Measurements from ENCODE around the gene GTPBP6. TPM values are rescaled to one million over a fixed set of nuclear protein-coding genes. Genes with fewer than 3 reads are reported as not detected.

GTPBP6 gene
- polyA plus RNA-seq, 1 of the 3 experiments (the other 2 are of a cell fraction) = 47.3 TPM

GRCh38 chrX:287670-288069 is 30.9 kb downstream of the GTPBP6 start:
- DNase-seq = no peak
- Histone ChIP-seq H4K20me1 (ENCODE audit: insufficient read depth) (no peaks in the 10 kb centered on the region), H3K4me1 (ENCODE audit: control insufficient read depth in 1 of 2, insufficient read depth in 2 of 2, low read depth in 1 of 2, low read length in 1 of 2) (no peaks in the 10 kb centered on the region), H3K9ac (no peak overlapping the region), H2AFZ (ENCODE audit: low read depth) (no peak overlapping the region), H3K27me3 (ENCODE audit: insufficient read depth) (no peaks in the 10 kb centered on the region), H3K9me2 (no peaks in the 10 kb centered on the region), H3K4me3 (ENCODE audit: low read depth in 2 of 2, low read length in 1 of 2) (no peak overlapping the region), H3K79me2 (ENCODE audit: insufficient read depth) (peaks cover 6% of the 10 kb centered on the region; the same call in 1 of the 2 replicates), H3K36me3 (replicated peaks in 1 of 2; ENCODE audit: control insufficient read depth in 1 of 2, insufficient read depth in 2 of 2, low read length in 1 of 2) (peaks cover 3 to 17% of the 10 kb centered on the region in 2 experiments), H3K4me2 (no peak overlapping the region), H3K27ac (ENCODE audit: low read depth in 2 of 2, low read length in 1 of 2) (no peak overlapping the region), H3F3A (replicated peaks; ENCODE audit: insufficient read depth) (peaks cover 9% of the 10 kb centered on the region), H3K9me3 (no peaks in the 10 kb centered on the region)
- ChIA-PET POLR2A (no interaction called here), CTCF (no interaction called here)
- TF ChIP-seq FOXM1 (IDR thresholded peaks at IDR 0.05; ENCODE audit: low read depth) = no peak
- TF ChIP-seq RFX5 (IDR thresholded peaks at IDR 0.05; ENCODE audit: low read length) = no peak
- no peak for TF ChIP-seq CHD2 (IDR thresholded peaks at IDR 0.05; ENCODE audit: low read length, partially characterized antibody)
- no peak for TF ChIP-seq RAD21 (IDR thresholded peaks at IDR 0.05; ENCODE audit: low read length)
- no peak for TF ChIP-seq EP300 (IDR thresholded peaks at IDR 0.05; ENCODE audit: borderline replicate concordance in 1 of 2, low read depth in 1 of 2, low read length in 1 of 2)
- TF ChIP-seq GABPA (IDR thresholded peaks at IDR 0.05; ENCODE audit: low read depth) = no peak
- TF ChIP-seq FOSL2 (IDR thresholded peaks at IDR 0.05; ENCODE audit: borderline replicate concordance, low read depth) = no peak
- TF ChIP-seq RCOR1 (IDR thresholded peaks at IDR 0.05; ENCODE audit: low read length) = no peak
- TF ChIP-seq GATA2 (CRISPR knock-in tag; IDR thresholded peaks at IDR 0.05) = no peak
- no peak for TF ChIP-seq RXRA (IDR thresholded peaks at IDR 0.05; ENCODE audit: borderline replicate concordance, low read depth)
- TF ChIP-seq MEF2A (IDR thresholded peaks at IDR 0.05; ENCODE audit: borderline replicate concordance, low read depth) = no peak
- WGBS (ENCODE audit: low lambda C conversion rate) = 91% methylated on average over 7 of the region's 7 CpGs

GRCh38 chrX:285076-285677 is 33.4 kb downstream of the GTPBP6 start:
- Histone ChIP-seq H3K9me3 (no peaks in the 10 kb centered on the region), H3K79me2 (ENCODE audit: insufficient read depth) (peaks cover 11% of the 10 kb centered on the region; the same call in 1 of the 2 replicates), H3K27ac (ENCODE audit: low read depth in 2 of 2, low read length in 1 of 2) (no peak overlapping the region), H3K36me3 (replicated peaks in 1 of 2; ENCODE audit: control insufficient read depth in 1 of 2, insufficient read depth in 2 of 2, low read length in 1 of 2) (peaks cover 3 to 11% of the 10 kb centered on the region in 2 experiments), H3K4me2 (no peak overlapping the region), H3K9me2 (no peaks in the 10 kb centered on the region), H2AFZ (ENCODE audit: low read depth) (no peak overlapping the region), H3K27me3 (ENCODE audit: insufficient read depth) (no peaks in the 10 kb centered on the region), H3K9ac (no peak overlapping the region), H3F3A (replicated peaks; ENCODE audit: insufficient read depth) (peaks cover 14% of the 10 kb centered on the region), H3K4me3 (ENCODE audit: low read depth in 2 of 2, low read length in 1 of 2) (no peak overlapping the region), H4K20me1 (ENCODE audit: insufficient read depth) (no peaks in the 10 kb centered on the region), H3K4me1 (ENCODE audit: control insufficient read depth in 1 of 2, insufficient read depth in 2 of 2, low read depth in 1 of 2, low read length in 1 of 2) (peaks cover 0 to 5% of the 10 kb centered on the region in 2 experiments; a peak in 2 of 4 replicates)
- WGBS (ENCODE audit: low lambda C conversion rate) = 93% methylated on average over 13 of the region's 13 CpGs
- no peak for DNase-seq
- ChIA-PET CTCF (no interaction called here), POLR2A (no interaction called here)
- no peak for TF ChIP-seq SIN3A (IDR thresholded peaks at IDR 0.05; ENCODE audit: borderline replicate concordance, low read depth, low read length)
- TF ChIP-seq JUND (IDR thresholded peaks at IDR 0.05) = no peak
- no peak for TF ChIP-seq SMC3 (IDR thresholded peaks at IDR 0.05; ENCODE audit: low read depth, low read length)
- TF ChIP-seq, protein P1, sequence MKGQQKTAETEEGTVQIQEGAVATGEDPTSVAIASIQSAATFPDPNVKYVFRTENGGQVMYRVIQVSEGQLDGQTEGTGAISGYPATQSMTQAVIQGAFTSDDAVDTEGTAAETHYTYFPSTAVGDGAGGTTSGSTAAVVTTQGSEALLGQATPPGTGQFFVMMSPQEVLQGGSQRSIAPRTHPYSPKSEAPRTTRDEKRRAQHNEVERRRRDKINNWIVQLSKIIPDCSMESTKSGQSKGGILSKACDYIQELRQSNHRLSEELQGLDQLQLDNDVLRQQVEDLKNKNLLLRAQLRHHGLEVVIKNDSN (IDR thresholded peaks at IDR 0.05; ENCODE audit: borderline replicate concordance, low read depth) = no peak
- TF ChIP-seq TEAD4 (IDR thresholded peaks at IDR 0.05; ENCODE audit: borderline replicate concordance, insufficient read depth) = no peak
- no peak for TF ChIP-seq TAF1 (IDR thresholded peaks at IDR 0.05; ENCODE audit: borderline replicate concordance, low read depth, low read length)
- TF ChIP-seq CHD2 (IDR thresholded peaks at IDR 0.05; ENCODE audit: low read length, partially characterized antibody) = no peak
- no peak for TF ChIP-seq EZH2phosphoT487 (IDR thresholded peaks at IDR 0.05; ENCODE audit: borderline replicate concordance, low read depth)
- no peak for TF ChIP-seq GATA2 (CRISPR knock-in tag; IDR thresholded peaks at IDR 0.05)
- no peak for TF ChIP-seq NFIC (IDR thresholded peaks at IDR 0.05; ENCODE audit: borderline replicate concordance)
- no peak for TF ChIP-seq RFX5 (IDR thresholded peaks at IDR 0.05; ENCODE audit: low read length)
- no peak for TF ChIP-seq FOXJ3 (CRISPR knock-in tag; IDR thresholded peaks at IDR 0.05)
- TF ChIP-seq RCOR1 (IDR thresholded peaks at IDR 0.05; ENCODE audit: low read length) = no peak
- TF ChIP-seq ELF1 (IDR thresholded peaks at IDR 0.05) = no peak
